ENCODE measurements around the gene ATG9B.

The ATG9B gene

GRCh38 chr7:150979713-150980390 lies 44.4 kb downstream of the ATG9B start:
- DNase-seq (ENCODE audit: low spot score): peak; percentile 16

- DNase-seq (ENCODE audit: low spot score): no peak
Measured at GRCh38 chr7:150978126-150978789, 46.0 kb downstream of the ATG9B start, which contains the start of gene KCNH2. KCNH2 (minus strand) TSS chr7:150978321; CDS start chr7:150977913, 408 bp downstream.

- DNase-seq (ENCODE audit: low spot score): no peak
Measured at GRCh38 chr7:150977382-150978125, 46.7 kb downstream of the ATG9B start.

- no peak for DNase-seq (ENCODE audit: low spot score)
Measured at GRCh38 chr7:150976529-150977381, 47.5 kb downstream of the ATG9B start.

- no peak for DNase-seq (ENCODE audit: low spot score)
Measured at GRCh38 chr7:150975536-150976319, 48.6 kb downstream of the ATG9B start.

GRCh38 chr7:150974468-150975391 lies 49.6 kb downstream of the ATG9B start:
- peak; percentile 54 for DNase-seq (ENCODE audit: low spot score)

- DNase-seq (ENCODE audit: low spot score): no peak
Measured at GRCh38 chr7:150973571-150974451, 50.5 kb downstream of the ATG9B start.

- no peak for DNase-seq (ENCODE audit: low spot score)
Measured at GRCh38 chr7:150972741-150973140, 51.6 kb downstream of the ATG9B start.

GRCh38 chr7:150972023-150972468 lies 52.2 kb downstream of the ATG9B start:
- no peak for DNase-seq (ENCODE audit: low spot score)

GRCh38 chr7:150971242-150972022 lies 52.9 kb downstream of the ATG9B start:
- DNase-seq (ENCODE audit: low spot score): no peak

GRCh38 chr7:150970424-150970823 lies 53.9 kb downstream of the ATG9B start:
- DNase-seq (ENCODE audit: low spot score): no peak

- no peak for DNase-seq (ENCODE audit: low spot score)
Measured at GRCh38 chr7:150969475-150969874, 54.8 kb downstream of the ATG9B start.

- no peak for DNase-seq (ENCODE audit: low spot score)
Measured at GRCh38 chr7:150968734-150969372, 55.4 kb downstream of the ATG9B start.

GRCh38 chr7:150968056-150968733 lies 56.1 kb downstream of the ATG9B start:
- DNase-seq (ENCODE audit: low spot score): no peak

- DNase-seq (ENCODE audit: low spot score): no peak
Measured at GRCh38 chr7:150967349-150967748, 56.9 kb downstream of the ATG9B start.

- DNase-seq (ENCODE audit: low spot score): no peak
Measured at GRCh38 chr7:150966002-150966401, 58.3 kb downstream of the ATG9B start.

- no peak for DNase-seq (ENCODE audit: low spot score)
Measured at GRCh38 chr7:150965273-150965830, 58.9 kb downstream of the ATG9B start.

All from kidney tubule cell (primary cell).